Activated CD4-positive, alpha-beta T cell treated with anti-CD3 and anti-CD28 coated beads for 36 hours (primary cell): ENCODE measurements around the gene GOLPH3. TPM values are rescaled to one million over a fixed set of nuclear protein-coding genes. Genes with fewer than 3 reads are reported as not detected.
A peak's percentile ranks its signal among the peaks of the same experiment; 100 is the strongest.
"Not testable (repeated sequence)": the region's sequence is repeated elsewhere in the genome, so short reads cannot be mapped to it uniquely, and the experiment has no call there.

ENCODE experiments used
- ATAC-seq: fragments of 200-7000 bp; cut with Tn5 transposase; one replicate; pipeline ENCODE4 v1.10.0; 2021; ENCODE audit warnings: mild to moderate bottlenecking, moderate library complexity
- CTCF ChIA-PET: fragments of 350-600 bp; sonication (Branson Sonifier 250); formaldehyde crosslinking; loops from one replicate; lab custom pipeline; 2021; ENCODE audit warnings: antibody characterized with exemption; lab: Charles Lee
- POLR2A ChIA-PET: fragments of 350-600 bp; sonication (Branson Sonifier 250); formaldehyde crosslinking; loops from one replicate; lab custom pipeline; 2021; ENCODE audit warnings: antibody characterized with exemption, inconsistent platforms; lab: Charles Lee
- DNase-seq: peaks from one replicate; pipeline ENCODE4 v3.0.0-alpha.2; 2020
- H3K27ac Mint-ChIP-seq: one replicate; pipeline ENCODE4 v1.8.0; 2021; ENCODE audit warnings: mixed read lengths
- H3K27me3 Mint-ChIP-seq: one replicate; pipeline ENCODE4 v1.8.0; 2021; ENCODE audit warnings: mixed read lengths
- H3K36me3 Mint-ChIP-seq: one replicate; pipeline ENCODE4 v1.8.0; 2021; ENCODE audit warnings: low read depth, mixed read lengths
- H3K4me1 Mint-ChIP-seq: one replicate; pipeline ENCODE4 v1.8.0; 2021; ENCODE audit warnings: mixed read lengths
- H3K4me3 Mint-ChIP-seq: one replicate; pipeline ENCODE4 v1.8.0; 2021; ENCODE audit warnings: mild to moderate bottlenecking, moderate library complexity, mixed read lengths
- H3K9me3 Mint-ChIP-seq: one replicate; pipeline ENCODE4 v1.8.0; 2021; ENCODE audit warnings: low read depth, mixed read lengths
- intact Hi-C, 2 experiments: fragments of 100-400 bp; cut with DNase I in 1 of 2; cut with micrococcal nuclease in 1 of 2; formaldehyde crosslinking; loops; one replicate each; pipeline versions ENCODE4 v1.14.2 to v1.15.1; 2022 to 2024; cut with DNase I, micrococcal nuclease
- total RNA-seq, 2 experiments: library from RNA; stranded (reverse); gene quantifications; one replicate each; pipeline ENCODE4 v1.2.3, GENCODE V29; 2021

GOLPH3 gene
- total RNA-seq, 2 experiments from 2014 or later, result 54.2 to 58.3 TPM

- Mint-ChIP-seq H3K27ac (no peak overlapping the region), H3K4me1 (peaks cover 26% of the 10 kb centered on the region), H3K27me3 (peaks cover 5% of the 10 kb centered on the region), H3K9me3 (no peaks in the 10 kb centered on the region), H3K4me3 (no peak overlapping the region), H3K36me3 (no peaks in the 10 kb centered on the region)
- ATAC-seq (no peak), DNase-seq (no peak)
- intact Hi-C loops, result no loop called here
- ChIA-PET POLR2A (no interaction called here), CTCF (no interaction called here)
These were observed 27.1 kb upstream of the GOLPH3 start for GRCh38 chr5:32201122-32201753.

GRCh38 chr5:32197032-32197431 lies 22.9 kb upstream of the GOLPH3 start:
- POLR2A ChIA-PET, result no interaction called here
- H3K36me3 Mint-ChIP-seq, result no peaks in the 10 kb centered on the region
- intact Hi-C loops, result no loop called here
- H3K4me1 Mint-ChIP-seq, result peaks cover 10% of the 10 kb centered on the region
- H3K27ac Mint-ChIP-seq, result no peak overlapping the region
- H3K9me3 Mint-ChIP-seq, result no peaks in the 10 kb centered on the region
- H3K27me3 Mint-ChIP-seq, result peaks cover 11% of the 10 kb centered on the region
- H3K4me3 Mint-ChIP-seq, result no peak overlapping the region
- CTCF ChIA-PET, result no interaction called here
- DNase-seq, result no peak
- no peak for ATAC-seq

GRCh38 chr5:32195265-32195664 lies 21.1 kb upstream of the GOLPH3 start:
- no peak overlapping the region for H3K4me3 Mint-ChIP-seq
- no peaks in the 10 kb centered on the region for H3K36me3 Mint-ChIP-seq
- intact Hi-C loops, result no loop called here
- no peaks in the 10 kb centered on the region for H3K9me3 Mint-ChIP-seq
- ChIA-PET POLR2A (no interaction called here), CTCF (interaction anchor here (0.8 kb wide), 1 partner anchor 135 kb away, joined by 3 read pairs; no protein-coding TSS in a partner anchor)
- no peak overlapping the region for H3K27ac Mint-ChIP-seq
- peaks cover 6% of the 10 kb centered on the region for H3K4me1 Mint-ChIP-seq
- DNase-seq (no peak), ATAC-seq (no peak)
- peaks cover 6% of the 10 kb centered on the region for H3K27me3 Mint-ChIP-seq

GRCh38 chr5:32193591-32193990 lies 19.5 kb upstream of the GOLPH3 start:
- Mint-ChIP-seq H3K27ac (no peak overlapping the region), H3K4me1 (no peaks in the 10 kb centered on the region), H3K4me3 (no peak overlapping the region), H3K27me3 (peaks cover 6% of the 10 kb centered on the region), H3K36me3 (no peaks in the 10 kb centered on the region), H3K9me3 (no peaks in the 10 kb centered on the region)
- DNase-seq (no peak), ATAC-seq (no peak)
- ChIA-PET CTCF (no interaction called here), POLR2A (no interaction called here)
- intact Hi-C loops, result no loop called here

- ChIA-PET CTCF (interaction anchor here (0.5 to 0.7 kb wide), 2 partner anchors 146 to 610 kb away, joined by 3 to 4 read pairs; no protein-coding TSS in a partner anchor), POLR2A (no interaction called here)
These were observed 16.0 kb upstream of the GOLPH3 start for GRCh38 chr5:32190095-32190494.

GRCh38 chr5:32187675-32188074 lies 13.6 kb upstream of the GOLPH3 start:
- ATAC-seq, result no peak
- no peak overlapping the region for H3K27ac Mint-ChIP-seq
- POLR2A ChIA-PET, result no interaction called here

More at GRCh38 chr5:32190095-32190494, 16.0 kb upstream of the GOLPH3 start:
- H3K4me3 Mint-ChIP-seq, result no peak overlapping the region
- no peak for DNase-seq
- H3K4me1 Mint-ChIP-seq, result no peaks in the 10 kb centered on the region
- H3K27me3 Mint-ChIP-seq, result peaks cover 4% of the 10 kb centered on the region
- no peaks in the 10 kb centered on the region for H3K9me3 Mint-ChIP-seq
- no peaks in the 10 kb centered on the region for H3K36me3 Mint-ChIP-seq
- ATAC-seq, result no peak
- no peak overlapping the region for H3K27ac Mint-ChIP-seq
- intact Hi-C loops, result no loop called here

GRCh38 chr5:32182463-32183063 lies 8.4 kb upstream of the GOLPH3 start:
- ChIA-PET CTCF (interaction anchor here (1.6 kb wide), 1 partner anchor 50 kb away, joined by 6 read pairs; no protein-coding TSS in a partner anchor), POLR2A (no interaction called here)
- intact Hi-C loops, result no loop called here
- no peaks in the 10 kb centered on the region for H3K27me3 Mint-ChIP-seq
- H3K27ac Mint-ChIP-seq, result no peak overlapping the region
- ATAC-seq (peak; percentile 71), DNase-seq (peak; percentile 27)
- H3K4me3 Mint-ChIP-seq, result no peak overlapping the region
- H3K9me3 Mint-ChIP-seq, result no peaks in the 10 kb centered on the region
- H3K36me3 Mint-ChIP-seq, result no peaks in the 10 kb centered on the region
- H3K4me1 Mint-ChIP-seq, result peaks cover 4% of the 10 kb centered on the region

More at GRCh38 chr5:32187675-32188074, 13.6 kb upstream of the GOLPH3 start:
- Mint-ChIP-seq H3K27me3 (no peaks in the 10 kb centered on the region), H3K4me3 (no peak overlapping the region), H3K4me1 (peaks cover 2% of the 10 kb centered on the region), H3K36me3 (no peaks in the 10 kb centered on the region), H3K9me3 (no peaks in the 10 kb centered on the region)
- no peak for DNase-seq
- intact Hi-C loops, result no loop called here
- CTCF ChIA-PET, result no interaction called here

GRCh38 chr5:32173267-32174010 lies 680 bp downstream of the GOLPH3 start:
- ATAC-seq, result peak; percentile 24
- DNase-seq, result peak; percentile 67
- Mint-ChIP-seq H3K9me3 (peaks cover 1% of the 10 kb centered on the region), H3K36me3 (peaks cover 44% of the 10 kb centered on the region), H3K27me3 (no peaks in the 10 kb centered on the region), H3K27ac (peak overlapping the region; percentile 94), H3K4me1 (peaks cover 37% of the 10 kb centered on the region), H3K4me3 (peak overlapping the region; percentile 87)
- POLR2A ChIA-PET, result interaction anchor here (0.6 to 1.4 kb wide), 4 partner anchors 29 to 358 kb away, joined by 3 to 5 read pairs (median 3); no protein-coding TSS in a partner anchor
- CTCF ChIA-PET, result interaction anchor here (0.5 to 2.8 kb wide), 7 partner anchors 8 to 120 kb away, joined by 3 to 13 read pairs (median 4); no protein-coding TSS in a partner anchor
- intact Hi-C loops, result loop anchor here (1.0 to 5.0 kb wide), 12 partner anchors 35 to 1269 kb away; partner anchors contain the start of genes C5orf22 (in 2 of the 2), DROSHA (in 2 of the 2), MTMR12 (in 2 of the 2) and SUB1 (in 1 of the 2)

- ATAC-seq (no peak), DNase-seq (no peak)
- ChIA-PET CTCF (interaction anchor here (0.5 to 2.8 kb wide), 6 partner anchors 15 to 120 kb away, joined by 3 to 13 read pairs (median 4); no protein-coding TSS in a partner anchor), POLR2A (no interaction called here)
- peak overlapping the region; percentile 94 for H3K27ac Mint-ChIP-seq
- H3K4me1 Mint-ChIP-seq, result peaks cover 40% of the 10 kb centered on the region
- H3K9me3 Mint-ChIP-seq, result peaks cover 1% of the 10 kb centered on the region
- peaks cover 48% of the 10 kb centered on the region for H3K36me3 Mint-ChIP-seq
- intact Hi-C loops, result loop anchor here (2.0 to 5.0 kb wide), 4 partner anchors 34 to 1269 kb away; partner anchors contain the start of genes C5orf22 (in 1 of the 2), DROSHA (in 1 of the 2), MTMR12 (in 1 of the 2) and TARS1 (in 1 of the 2)
- peak overlapping the region; percentile 87 for H3K4me3 Mint-ChIP-seq
- H3K27me3 Mint-ChIP-seq, result no peaks in the 10 kb centered on the region
These were observed 1.2 kb downstream of the GOLPH3 start for GRCh38 chr5:32172923-32173266.

- peak overlapping the region; percentile 94 for H3K27ac Mint-ChIP-seq
- ATAC-seq, H3K27me3 Mint-ChIP-seq, POLR2A ChIA-PET, H3K9me3 Mint-ChIP-seq: not testable (repeated sequence)
- peaks cover 53% of the 10 kb centered on the region for H3K36me3 Mint-ChIP-seq
- intact Hi-C loops, result loop anchor here (2.0 to 5.0 kb wide), 4 partner anchors 34 to 1270 kb away; partner anchors contain the start of genes C5orf22 (in 1 of the 2), DROSHA (in 1 of the 2), MTMR12 (in 1 of the 2) and TARS1 (in 1 of the 2)
- H3K4me3 Mint-ChIP-seq, result peak overlapping the region; percentile 87
- CTCF ChIA-PET, result interaction anchor here (0.5 to 2.8 kb wide), 7 partner anchors 35 to 195 kb away, joined by 3 to 13 read pairs (median 4); no protein-coding TSS in a partner anchor
- peaks cover 40% of the 10 kb centered on the region for H3K4me1 Mint-ChIP-seq
- peak; percentile 62 for DNase-seq
These were observed 1.8 kb downstream of the GOLPH3 start for GRCh38 chr5:32172186-32172911.
